Measurements from ENCODE around the gene ATP8B1.

- TF ChIP-seq CTCF (conservative IDR thresholded peaks at IDR 0.05; ENCODE audit: low read depth, low read length) (no peak), EZH2phosphoT487 (IDR thresholded peaks at IDR 0.05; ENCODE audit: borderline replicate concordance, low read length) (no peak)
These were observed 111.8 kb downstream of the ATP8B1 start for GRCh38 chr18:57691363-57691762.
